NT2/D1 (cell line): Measurements from ENCODE around the gene CLIC1.

Experiments
- DNase-seq: peaks from one replicate; pipeline ENCODE4 v3.0.0-alpha.2; 2011; ENCODE audit warnings: low read depth, low spot score
- H3K27me3 ChIP-seq: 2 replicates; pipeline ENCODE4 v1.6.0; 2011; ENCODE audit warnings: mild to moderate bottlenecking; ENCODE audit not compliant: insufficient read length, insufficient read depth
- H3K36me3 ChIP-seq: 2 replicates; pipeline ENCODE4 v1.6.1; 2011; ENCODE audit warnings: mild to moderate bottlenecking, low read length, mixed read lengths; ENCODE audit not compliant: insufficient read depth, insufficient read length
- H3K4me1 ChIP-seq: 2 replicates; pipeline ENCODE4 v1.5.1; 2011; ENCODE audit not compliant: insufficient read depth, insufficient read length
- H3K4me3 ChIP-seq: 2 replicates; pipeline ENCODE4 v1.5.1; 2011; ENCODE audit warnings: low read depth; ENCODE audit not compliant: insufficient read length
- H3K9ac ChIP-seq: 2 replicates; pipeline ENCODE4 v1.6.0; 2011; ENCODE audit warnings: low read depth; ENCODE audit not compliant: insufficient read length
- H3K9me3 ChIP-seq: 2 replicates; pipeline ENCODE4 v1.5.1; 2011; ENCODE audit warnings: mild to moderate bottlenecking, low read length; ENCODE audit not compliant: insufficient read depth
- SUZ12 ChIP-seq: IDR thresholded peaks from 2 replicates; pipeline ENCODE4 v1.6.1; 2011; ENCODE audit not compliant: insufficient read length, insufficient read depth; ENCODE audit errors: extremely low read depth
- YY1 ChIP-seq: IDR thresholded peaks from 2 replicates; pipeline ENCODE4 v1.6.1; 2011; ENCODE audit not compliant: insufficient read length, insufficient read depth
- ZNF274 ChIP-seq: IDR thresholded peaks from 2 replicates; pipeline ENCODE4 v1.6.1; 2011; ENCODE audit warnings: mild to moderate bottlenecking, low read depth, low read length

Gene CLIC1

DNA sequence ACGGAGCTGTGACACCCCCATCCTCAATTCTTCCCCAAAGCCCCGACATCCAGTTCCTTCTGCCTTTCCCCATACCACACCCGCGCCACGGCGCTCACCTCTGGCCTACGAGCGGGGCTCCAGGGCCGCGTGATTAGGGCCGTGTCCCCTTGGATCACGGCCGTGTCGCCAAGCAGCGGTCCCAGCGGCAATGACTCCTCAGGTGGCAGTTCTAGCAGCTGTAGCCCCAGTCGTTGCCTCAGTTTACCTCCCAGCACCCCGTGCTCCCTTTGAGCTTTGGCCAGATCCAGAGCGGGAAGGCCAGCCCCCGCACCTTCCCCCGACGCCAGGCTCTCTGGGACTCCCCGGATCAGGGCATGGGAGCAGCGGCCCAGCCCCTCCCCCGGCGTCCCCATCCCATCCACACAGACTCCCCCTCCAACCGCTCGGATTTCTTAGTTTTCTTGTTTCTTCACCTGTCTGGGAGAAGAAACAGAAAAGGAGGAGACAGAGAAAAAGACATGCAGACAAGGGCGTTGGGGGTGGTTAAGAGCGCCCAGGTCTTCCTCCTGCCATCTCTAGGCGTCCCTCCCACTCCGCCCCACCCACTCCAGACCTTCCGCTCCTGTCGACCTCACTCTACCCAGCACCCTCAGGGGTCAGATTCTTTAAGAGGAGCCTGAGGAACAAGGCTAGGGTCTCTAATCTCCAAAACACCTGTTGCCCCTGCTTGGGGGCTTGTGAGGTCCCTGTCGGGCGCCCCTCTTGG is 7.4 kb downstream of the CLIC1 start, which contains the start of gene DDAH2:
Gene DDAH2 (minus strand): TSS at position 533 of the 748 bp plus-strand sequence. CDS start 138 bp downstream, at position 395.
- H3K4me3 ChIP-seq = peak within 1 kb of the TSS; percentile 66
- H3K9me3 ChIP-seq = no peaks in the 10 kb centered on the region
- H3K9ac ChIP-seq = peak within 1 kb of the TSS; percentile 83
- H3K36me3 ChIP-seq = peaks cover 68% of the 10 kb centered on the region
- no peaks in the 10 kb centered on the region for H3K27me3 ChIP-seq
- no peak for DNase-seq
- peaks cover 5% of the 10 kb centered on the region for H3K4me1 ChIP-seq
- TF ChIP-seq ZNF274 = no peak
- no peak for TF ChIP-seq YY1
- no peak for TF ChIP-seq SUZ12

DNA sequence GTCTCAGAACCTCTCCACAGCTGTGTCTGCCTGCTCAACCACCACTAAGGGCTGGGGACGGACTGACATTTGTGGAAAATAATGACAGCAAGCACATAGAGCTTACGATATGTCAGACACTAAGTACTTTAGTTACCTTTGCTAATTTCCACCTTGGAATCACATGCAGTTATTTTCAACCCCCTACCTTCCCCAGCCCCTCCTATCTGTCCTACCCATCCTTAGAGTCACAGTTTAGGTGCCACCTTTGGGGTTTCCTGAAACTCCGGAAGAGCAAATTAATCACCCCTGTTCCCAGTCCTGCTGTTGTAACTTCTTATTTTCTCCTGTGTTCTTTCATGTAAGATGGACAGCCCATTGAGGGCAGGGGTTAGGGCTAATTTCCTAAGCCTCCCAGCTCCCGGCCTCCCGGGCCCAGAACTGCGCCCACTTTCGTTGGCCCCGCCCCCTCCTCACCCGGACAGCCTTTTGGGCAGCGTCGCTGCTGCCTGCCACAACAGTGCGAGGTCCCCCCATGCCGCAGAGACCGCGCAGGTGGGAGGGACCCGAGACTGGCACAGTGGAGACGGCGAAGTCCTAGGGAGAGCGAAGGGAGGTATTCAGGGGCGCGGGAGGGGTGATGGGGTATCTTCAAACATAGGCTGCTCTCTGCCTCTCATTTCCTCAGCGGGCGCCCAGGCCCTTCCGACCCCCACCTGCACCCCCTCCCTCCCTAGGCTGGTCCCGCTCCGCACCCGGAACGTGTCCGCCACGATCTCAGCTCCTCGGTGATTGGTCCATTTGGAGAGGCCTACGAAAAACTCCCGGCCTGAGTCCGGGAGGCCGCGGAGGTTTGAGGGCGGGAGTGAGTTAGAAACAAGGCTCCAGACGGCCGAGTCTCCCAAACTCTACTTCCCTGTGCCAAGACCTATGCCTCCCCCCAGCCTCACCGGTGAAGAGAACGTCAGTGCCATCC is 8.3 kb downstream of the CLIC1 start:
- Histone ChIP-seq H3K4me1 (peaks cover 5% of the 10 kb centered on the region), H3K27me3 (no peaks in the 10 kb centered on the region), H3K4me3 (no peak overlapping the region), H3K9ac (peak overlapping the region; percentile 61), H3K9me3 (no peaks in the 10 kb centered on the region), H3K36me3 (peaks cover 59% of the 10 kb centered on the region)
- no peak for DNase-seq
- no peak for TF ChIP-seq ZNF274
- no peak for TF ChIP-seq YY1
- no peak for TF ChIP-seq SUZ12

DNA sequence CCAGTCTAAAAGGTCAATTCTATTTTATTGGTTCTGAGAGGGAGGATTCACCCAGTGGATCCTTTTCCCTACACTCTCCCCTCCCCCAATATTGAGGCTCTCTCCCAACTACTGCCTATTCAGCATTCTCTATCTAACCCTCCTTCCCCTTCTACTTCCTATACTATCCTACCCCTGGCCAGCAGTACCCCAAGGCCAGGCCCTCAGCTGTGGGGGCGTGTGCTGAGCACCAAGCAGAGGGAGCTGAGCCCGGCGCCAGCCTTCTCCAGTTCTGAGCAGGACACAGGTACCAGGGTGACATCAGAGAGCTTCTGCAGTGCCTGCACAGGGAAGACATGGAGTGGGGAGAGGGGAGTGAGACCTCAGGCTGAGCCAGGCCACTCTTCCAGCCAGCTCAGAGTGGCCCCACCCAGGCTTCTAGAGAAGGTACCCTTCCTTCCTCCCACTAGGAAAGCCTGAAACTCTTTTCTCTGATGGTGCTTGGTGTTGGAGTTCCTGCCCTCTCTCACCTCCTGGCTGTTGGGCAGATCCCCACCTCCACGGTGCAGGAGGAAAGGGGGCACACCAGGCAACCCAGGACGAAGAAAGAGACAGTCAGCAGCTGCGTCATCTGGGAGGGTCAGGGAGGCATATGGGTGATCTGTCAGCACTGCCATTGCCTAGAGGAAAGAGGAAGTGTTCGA is 9.2 kb downstream of the CLIC1 start:
- H3K9me3 ChIP-seq = no peaks in the 10 kb centered on the region
- H3K4me1 ChIP-seq = peaks cover 5% of the 10 kb centered on the region
- no peaks in the 10 kb centered on the region for H3K27me3 ChIP-seq
- no peak overlapping the region for H3K9ac ChIP-seq
- peaks cover 51% of the 10 kb centered on the region for H3K36me3 ChIP-seq
- TF ChIP-seq ZNF274 (no peak), YY1 (no peak), SUZ12 (no peak)
- H3K4me3 ChIP-seq = no peak overlapping the region
- no peak for DNase-seq

DNA sequence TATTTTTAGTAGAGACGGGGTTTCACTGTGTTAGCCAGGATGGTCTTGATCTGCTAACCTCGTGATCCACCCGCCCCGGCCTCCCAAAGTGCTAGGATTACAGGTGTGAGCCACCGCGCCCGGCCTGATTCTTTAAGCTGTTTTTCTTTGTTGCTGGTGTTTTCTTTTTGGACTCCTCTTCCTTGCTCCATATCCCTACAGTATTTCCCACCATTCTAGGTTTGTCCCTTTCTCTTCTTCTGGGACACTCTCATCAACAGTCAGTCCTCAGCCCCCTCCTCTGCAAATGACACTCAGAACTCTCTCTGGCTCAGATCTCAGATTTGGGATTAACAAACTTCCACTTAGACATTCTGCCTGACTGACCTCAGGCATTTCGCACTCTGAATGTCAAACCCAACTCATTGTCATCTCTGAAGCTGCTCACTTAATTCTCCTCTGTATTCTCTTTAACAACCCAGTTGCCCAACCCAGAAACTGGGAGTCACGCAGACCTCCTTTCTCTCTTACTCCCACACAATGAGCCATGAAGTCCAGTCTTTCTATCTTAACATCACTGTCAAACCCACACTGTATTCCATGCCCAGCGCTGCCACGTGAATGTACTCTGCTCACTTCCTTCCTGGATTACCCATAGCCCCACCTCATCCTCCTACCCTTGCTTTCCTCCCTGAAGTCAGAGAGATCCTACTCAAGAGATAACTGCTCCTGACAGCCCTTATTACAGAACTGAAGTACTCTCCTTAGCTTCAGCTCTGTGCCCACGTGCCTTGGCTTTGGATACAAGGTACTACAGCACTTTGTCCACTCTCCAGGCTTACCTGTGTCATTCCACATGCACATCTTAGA is 10.6 kb downstream of the CLIC1 start:
- H3K9ac ChIP-seq = no peak overlapping the region
- no peaks in the 10 kb centered on the region for H3K9me3 ChIP-seq
- H3K36me3 ChIP-seq = peaks cover 38% of the 10 kb centered on the region
- DNase-seq = no peak
- no peaks in the 10 kb centered on the region for H3K27me3 ChIP-seq
- H3K4me3 ChIP-seq = no peak overlapping the region
- TF ChIP-seq ZNF274 (no peak), SUZ12 (no peak), YY1 (no peak)
- peaks cover 4% of the 10 kb centered on the region for H3K4me1 ChIP-seq

DNA sequence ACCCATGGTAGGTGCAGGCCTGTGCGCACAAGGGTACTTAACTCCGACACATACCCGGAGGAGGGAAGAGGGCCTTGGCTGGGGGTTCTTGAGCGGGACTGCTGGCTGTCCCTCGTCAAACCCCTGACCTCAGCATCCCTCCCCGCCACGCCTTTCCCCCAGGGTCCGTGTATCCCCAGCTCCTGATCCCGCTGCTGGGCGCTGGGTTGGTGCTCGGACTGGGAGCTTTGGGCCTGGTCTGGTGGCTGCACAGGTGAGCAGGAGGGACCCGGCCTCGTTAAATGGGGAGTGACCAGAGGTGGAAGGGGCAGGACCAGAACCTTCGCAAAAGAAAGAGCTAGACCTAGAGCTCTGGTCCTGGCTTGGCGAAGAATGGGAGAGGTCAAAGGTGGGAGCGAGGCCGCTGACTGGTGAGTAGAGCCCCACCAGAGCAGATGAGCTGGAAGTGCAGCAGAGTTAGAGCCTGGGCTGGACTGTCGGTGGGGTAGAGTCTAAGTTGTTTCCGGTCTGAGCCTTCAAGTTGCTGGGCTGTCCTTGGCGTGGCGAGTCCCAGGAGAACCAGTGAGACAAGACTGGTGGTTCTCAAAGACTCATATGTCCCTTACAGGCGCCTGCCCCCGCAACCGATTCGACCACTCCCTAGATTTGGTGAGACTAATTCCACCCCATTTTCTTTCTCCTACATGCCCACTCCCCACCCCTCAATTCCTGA is 12.2 kb downstream of the CLIC1 start:
- no peak for DNase-seq
- TF ChIP-seq YY1 (no peak), ZNF274 (no peak), SUZ12 (no peak)
- Histone ChIP-seq H3K4me1 (peaks cover 3% of the 10 kb centered on the region), H3K9me3 (no peaks in the 10 kb centered on the region), H3K36me3 (peaks cover 37% of the 10 kb centered on the region), H3K27me3 (no peaks in the 10 kb centered on the region), H3K9ac (no peak overlapping the region), H3K4me3 (no peak overlapping the region)

DNA sequence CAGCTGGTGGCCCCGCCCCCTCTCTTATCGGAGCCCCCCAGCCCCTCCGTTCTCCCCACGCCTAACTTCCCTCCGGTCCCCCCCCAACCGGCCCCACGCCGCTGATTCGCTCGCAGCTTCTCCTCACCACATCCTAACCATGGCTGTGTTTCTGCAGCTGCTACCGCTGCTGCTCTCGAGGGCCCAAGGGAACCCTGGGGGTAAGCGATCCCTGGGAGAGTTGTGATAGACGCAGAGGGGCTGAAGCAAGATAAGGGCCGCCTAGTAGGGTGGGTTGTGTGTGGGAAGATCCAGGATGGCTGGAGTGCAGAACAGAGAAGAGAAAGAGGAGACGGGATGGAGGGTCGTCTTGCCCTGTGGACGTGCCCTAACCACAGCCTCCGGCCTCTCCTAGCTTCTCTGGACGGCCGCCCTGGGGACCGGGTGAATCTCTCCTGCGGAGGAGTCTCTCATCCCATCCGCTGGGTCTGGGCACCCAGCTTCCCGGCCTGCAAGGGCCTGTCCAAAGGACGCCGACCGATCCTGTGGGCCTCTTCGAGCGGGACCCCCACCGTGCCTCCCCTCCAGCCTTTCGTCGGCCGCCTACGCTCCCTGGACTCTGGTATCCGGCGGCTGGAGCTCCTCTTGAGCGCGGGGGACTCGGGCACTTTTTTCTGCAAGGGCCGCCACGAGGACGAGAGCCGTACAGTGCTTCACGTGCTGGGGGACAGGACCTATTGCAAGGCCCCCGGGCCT is 12.9 kb downstream of the CLIC1 start, which contains the start of gene MPIG6B:
Gene MPIG6B (plus strand): TSS at position 129 of the 735 bp plus-strand sequence. CDS start 11 bp downstream, at position 140.
- H3K27me3 ChIP-seq = no peaks in the 10 kb centered on the region
- no peak for DNase-seq

More for the DNA sequence above, 12.9 kb downstream of the CLIC1 start, which contains the start of gene MPIG6B:
- H3K36me3 ChIP-seq = peaks cover 31% of the 10 kb centered on the region
- TF ChIP-seq YY1 (no peak), ZNF274 (no peak), SUZ12 (no peak)
- no peaks in the 10 kb centered on the region for H3K4me1 ChIP-seq
- no peak within 1 kb of the TSS for H3K4me3 ChIP-seq
- no peak within 1 kb of the TSS for H3K9ac ChIP-seq
- H3K9me3 ChIP-seq = no peaks in the 10 kb centered on the region
